Left forelimb (tissue), 1 donor: Measurements from ENCODE around the gene EDEM3.
A peak's percentile ranks its signal among the peaks of the same experiment; 100 is the strongest.
"Not testable (repeated sequence)": the region's sequence is repeated elsewhere in the genome, so short reads cannot be mapped to it uniquely, and the experiment has no call there.

Experiments
- DNase-seq: peaks from one replicate; pipeline ENCODE4 v3.0.0-alpha.2; 2018; ENCODE audit warnings: low spot score

Gene EDEM3

DNA sequence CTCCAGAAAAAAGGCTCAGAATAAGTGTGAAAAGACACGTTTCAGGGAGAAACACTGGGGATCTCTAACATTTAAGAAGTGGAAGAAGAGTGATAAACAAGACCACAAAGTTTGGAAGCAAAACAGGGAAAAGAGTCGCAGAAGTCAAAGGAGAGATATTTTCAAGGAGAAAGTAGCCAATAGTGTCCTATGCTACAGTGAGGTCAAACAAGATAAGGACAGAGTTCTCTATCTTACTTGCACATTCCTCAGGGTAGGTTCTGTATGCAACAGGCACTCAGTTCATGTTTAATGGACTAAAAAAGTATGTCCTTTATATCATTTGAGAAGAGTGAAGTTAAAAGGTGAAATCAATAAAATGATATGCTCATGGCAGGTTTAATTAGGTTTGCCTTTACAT is 13.8 kb upstream of the EDEM3 start:
- DNase-seq: no peak

DNA sequence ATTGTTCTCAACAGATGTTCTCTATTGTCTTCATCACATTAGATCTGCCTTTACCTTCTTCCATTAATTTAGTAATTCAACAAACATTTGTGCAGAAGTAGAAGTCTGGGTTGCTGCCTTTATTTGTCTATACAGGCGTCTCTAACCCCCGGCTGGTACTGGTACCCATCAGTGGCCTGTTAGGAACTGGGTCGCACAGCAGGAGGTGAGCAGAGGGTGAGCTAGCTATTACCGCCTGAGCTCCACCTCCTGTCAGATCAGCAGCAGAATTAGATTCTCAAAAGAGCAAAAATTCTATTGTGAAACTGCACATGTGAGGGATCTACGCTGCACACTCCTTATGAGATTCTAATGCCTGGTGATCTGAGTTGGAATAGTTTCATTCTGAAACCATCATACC is 12.9 kb upstream of the EDEM3 start:
- no peak for DNase-seq

DNA sequence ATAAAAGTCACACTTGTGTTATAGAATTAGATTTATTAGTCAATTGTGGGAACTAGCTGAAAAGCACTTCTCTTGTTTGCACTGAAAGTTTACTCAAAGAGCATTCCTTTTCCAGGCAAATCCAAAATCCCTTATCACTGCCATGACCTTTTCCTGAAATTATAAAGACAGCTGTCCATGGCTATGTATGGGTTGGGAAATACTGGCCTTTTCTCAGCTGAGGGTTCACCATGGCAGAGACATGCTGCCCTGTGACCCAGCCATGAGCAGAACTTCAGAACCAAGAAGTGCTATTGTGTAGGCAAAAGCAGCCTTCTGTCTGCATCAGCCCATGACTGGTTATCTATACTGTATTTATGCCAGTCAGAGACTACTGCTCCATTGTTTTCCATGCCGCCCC is 9.8 kb upstream of the EDEM3 start:
- no peak for DNase-seq

DNA sequence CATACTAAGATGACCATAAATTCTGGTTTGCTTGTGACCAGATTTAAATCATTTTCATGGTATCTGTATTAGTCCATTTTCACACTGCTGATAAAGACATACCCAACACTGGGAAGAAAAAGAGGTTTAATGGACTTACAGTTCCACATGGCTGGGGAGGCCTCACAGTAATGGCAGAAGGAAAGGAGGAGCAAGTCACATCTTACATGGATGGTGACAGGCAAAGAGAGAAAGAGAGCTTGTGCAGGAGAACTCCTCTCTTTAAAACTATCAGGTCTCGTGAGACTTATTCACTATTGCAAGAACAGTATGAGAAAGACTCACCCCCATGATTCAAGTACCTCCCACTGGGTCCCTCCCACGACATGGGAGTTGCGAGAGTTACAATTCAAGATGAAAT is 8.9 kb upstream of the EDEM3 start:
- not testable (repeated sequence) for DNase-seq

DNA sequence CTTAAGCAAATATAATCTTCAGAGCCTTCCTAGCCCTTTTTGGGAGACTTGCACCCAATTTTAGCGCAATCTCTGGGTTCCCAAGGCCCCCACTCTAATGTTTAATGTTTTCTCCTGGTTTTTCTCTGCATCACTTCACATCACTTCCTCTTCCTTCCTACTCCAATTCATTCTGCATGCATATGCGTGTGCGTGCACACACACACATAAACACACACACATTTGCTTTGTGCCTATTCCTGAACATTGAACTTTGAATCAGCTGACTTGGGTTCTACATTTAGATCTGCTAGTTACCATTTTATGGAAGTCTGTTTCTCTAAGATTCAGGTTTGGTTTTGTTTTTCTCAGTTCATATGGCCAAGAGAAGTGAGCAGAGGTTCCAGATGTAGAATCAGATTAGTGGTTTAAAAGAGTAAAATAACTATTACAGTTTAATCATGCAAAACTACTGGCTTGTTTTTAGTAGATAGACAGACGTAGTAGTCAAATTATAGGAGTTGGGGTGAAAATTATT is 7.4 kb upstream of the EDEM3 start:
- DNase-seq: no peak

DNA sequence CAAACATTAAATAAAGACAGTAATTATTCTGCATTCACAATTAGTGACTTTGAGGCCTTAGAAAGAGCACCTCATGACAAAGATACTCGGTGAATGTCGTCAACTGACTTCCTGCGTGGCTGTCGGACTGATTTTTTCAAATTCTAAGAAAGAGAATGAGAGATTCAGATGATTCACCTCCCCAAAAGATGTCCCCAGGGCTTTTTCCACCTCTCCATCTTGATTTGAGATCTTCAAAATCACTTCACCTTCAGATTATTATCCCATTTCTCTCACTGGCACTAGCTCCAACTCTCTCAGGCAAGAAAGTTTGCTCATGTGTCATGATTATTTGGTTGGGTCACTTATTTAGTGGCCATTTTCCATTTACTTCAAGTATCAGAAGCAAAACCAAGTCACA is 5.0 kb upstream of the EDEM3 start:
- DNase-seq: no peak

DNA sequence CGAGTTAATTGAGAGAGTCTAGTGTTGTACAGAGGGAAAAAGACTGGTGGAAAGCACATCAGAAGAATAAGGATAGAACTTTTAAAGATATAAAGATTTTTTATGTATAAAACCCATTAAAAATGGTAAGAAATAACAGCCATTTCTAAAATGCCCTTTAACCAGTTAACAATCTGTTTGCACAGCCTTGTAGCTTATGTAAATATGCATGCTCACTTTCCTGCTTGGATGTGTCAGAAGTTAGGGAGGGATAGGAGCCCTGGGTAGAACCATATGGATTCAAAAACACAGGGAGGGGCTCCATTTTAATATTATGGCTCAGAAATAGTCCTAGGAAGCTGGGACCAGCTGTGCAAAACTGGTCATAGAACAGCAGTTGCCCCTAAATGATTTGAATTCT is 4.5 kb upstream of the EDEM3 start:
- no peak for DNase-seq

DNA sequence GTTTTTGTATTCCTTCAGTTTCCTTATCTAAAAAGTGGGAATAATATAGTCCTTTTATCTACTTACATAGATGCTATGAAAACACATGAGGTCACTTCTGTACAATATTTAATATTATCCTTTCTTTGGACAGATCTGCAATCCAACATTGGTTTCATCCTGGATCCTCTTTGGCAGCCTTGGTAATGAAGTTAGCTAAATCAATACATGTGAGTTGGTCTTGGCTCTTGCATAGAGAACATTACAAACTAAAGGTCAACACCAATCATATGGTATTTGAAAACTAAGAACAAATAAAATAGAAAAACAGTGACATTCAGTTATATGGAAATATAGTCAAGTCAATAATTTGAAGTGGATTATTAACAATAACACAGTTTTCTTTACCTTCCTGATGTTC is 3.2 kb upstream of the EDEM3 start:
- no peak for DNase-seq

DNA sequence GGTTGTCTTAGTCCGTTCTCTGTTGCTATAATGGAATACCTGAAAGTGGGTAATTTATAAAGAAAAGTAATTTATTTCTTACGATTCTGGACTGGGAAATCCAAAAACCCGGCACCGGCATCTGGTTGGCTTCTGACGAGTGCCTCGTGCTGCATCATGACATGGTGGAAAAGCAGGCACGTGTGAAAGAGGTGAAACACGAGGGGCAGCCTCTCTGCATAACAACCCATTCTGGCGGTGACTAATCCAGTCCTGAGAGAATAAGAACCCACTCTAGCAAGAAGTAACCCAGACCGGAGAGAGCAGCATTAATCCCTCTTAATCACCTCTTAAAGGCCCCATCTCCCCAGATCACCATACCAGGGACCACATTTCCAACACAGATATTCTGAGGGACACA is 2.7 kb upstream of the EDEM3 start:
- DNase-seq: no peak

DNA sequence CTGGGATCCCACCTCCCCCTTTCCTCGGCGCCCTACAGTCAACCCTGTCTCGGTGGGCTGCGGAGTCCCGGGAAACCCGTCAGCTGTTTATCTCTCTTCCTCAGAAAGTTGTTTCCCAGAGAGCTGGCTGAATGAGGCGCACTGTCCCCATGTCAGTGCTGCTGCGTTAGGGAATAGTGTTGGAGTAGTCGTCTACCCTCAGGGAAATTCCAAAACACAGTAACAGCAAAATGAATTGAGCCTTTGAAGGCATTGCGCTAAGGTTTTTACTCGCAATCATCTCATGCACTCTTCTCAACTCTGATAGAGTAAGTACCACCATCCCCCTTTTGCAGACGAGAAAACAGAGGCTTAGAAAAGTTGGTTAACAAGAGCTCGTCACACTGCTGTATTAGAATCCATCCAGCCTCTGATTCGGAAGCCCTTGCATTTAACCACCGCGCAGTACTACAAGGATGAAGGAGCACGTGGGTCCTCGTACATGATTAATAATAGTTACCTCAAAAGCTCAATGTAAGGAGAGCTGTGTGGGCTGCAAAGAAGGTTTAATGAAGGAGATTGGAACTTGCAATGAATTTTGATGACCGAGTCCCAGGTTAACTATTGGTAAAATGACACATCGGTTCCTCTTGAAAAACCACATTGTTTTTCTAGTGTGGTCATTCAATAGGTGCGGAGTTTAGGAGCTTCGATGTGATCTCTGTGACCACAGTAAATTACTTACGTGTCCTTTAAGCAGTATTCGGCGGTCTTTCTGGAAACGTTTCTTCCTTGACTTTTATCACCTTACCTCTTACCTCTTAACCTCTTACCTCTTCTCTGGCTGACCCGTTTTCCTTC is 788 bp upstream of the EDEM3 start:
- DNase-seq: no peak

DNA sequence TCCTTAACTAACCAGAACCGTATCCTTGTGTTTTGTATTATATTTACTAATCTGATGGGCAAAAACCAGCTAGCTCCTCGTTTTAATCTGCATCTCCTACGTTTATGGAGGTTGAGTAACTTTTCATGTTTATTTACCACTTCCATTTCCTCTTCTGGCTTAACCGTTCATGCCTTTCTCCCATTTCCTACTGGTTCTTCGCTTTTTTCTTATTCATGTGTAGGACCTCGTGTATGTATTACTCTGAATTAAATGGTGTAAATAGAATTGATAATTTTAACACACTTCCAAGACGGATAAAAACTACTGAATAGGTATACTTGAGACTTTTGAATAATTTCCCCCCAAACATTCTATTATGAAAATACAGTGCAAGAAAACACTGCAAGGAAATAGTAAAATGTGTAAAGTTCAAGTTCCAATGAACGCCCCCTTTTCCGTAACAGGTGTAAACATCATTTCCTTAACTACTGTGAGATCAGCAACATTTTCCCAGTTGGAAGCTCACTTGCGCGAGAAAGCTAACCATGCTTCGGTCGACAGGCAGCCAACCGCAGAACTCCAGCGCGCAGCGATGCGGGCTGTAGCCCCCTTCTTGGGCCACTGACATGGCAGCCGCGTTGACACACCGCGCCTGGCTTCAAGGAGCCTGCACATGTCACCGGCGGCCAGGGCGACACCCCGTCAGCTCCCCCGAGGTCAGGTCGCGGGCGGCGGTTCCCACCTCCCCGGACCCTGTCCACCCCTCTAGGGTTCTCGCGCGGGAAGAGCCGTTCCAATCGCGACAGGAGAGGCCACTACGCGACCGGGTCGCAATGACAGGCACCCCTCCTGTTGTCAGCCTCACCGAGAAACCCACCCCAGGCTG is 816 bp downstream of the EDEM3 start:
- DNase-seq: peak; percentile 72

DNA sequence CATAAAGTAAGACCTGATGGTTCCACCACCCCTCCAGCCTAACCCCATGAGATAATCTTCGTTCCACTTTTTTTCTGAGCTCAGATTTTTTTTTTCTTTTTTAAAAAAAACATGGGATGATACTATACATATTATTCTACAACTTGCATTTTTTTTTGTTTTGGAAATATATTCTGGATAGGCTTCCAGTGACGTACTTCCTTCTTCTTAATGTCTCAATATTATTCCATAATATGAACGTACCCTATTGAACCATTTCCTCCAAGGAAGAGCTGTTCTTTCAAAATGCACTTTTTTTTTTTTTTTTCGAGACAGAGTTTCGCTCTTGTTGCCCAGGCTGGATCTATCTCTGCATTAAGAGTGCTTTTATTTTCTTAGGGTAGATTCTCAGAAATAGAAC is 1.5 kb downstream of the EDEM3 start:
- DNase-seq: no peak

DNA sequence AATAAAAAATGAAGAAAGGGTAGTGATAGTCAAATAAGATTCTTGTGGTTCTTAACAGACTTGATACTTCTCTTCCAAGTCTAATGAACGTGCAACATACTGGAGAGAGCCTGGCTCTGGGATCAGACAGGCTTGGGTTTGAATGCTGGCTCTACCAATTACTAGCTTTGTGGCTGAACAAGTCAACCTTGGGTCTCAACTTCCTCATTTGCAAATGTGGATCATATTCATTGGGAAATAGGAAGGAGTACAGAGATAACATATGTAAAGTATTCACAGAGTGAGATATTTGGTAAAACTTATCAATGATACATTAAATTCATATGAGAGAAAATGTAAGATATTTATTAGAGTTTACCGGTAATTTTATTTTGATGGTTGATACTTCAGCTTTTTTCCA is 2.0 kb downstream of the EDEM3 start:
- no peak for DNase-seq

DNA sequence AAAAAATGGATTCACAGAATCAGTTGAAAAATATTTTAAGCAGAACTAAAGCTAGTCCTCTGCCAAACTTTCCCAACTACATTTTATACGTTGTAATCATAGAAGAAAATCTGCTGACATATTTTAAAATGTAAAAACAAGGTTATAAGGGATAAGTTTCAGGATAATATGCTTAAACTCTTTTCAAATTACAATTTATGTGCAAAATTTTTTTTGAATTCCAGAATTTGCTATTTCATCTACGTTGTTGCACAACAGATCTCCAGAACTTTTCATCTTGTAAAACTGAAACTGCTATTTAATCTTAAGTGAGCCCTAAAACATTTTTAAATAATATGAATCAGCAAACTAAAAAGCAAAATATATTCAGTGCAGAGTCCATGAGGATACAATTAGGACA is 5.9 kb downstream of the EDEM3 start:
- no peak for DNase-seq

DNA sequence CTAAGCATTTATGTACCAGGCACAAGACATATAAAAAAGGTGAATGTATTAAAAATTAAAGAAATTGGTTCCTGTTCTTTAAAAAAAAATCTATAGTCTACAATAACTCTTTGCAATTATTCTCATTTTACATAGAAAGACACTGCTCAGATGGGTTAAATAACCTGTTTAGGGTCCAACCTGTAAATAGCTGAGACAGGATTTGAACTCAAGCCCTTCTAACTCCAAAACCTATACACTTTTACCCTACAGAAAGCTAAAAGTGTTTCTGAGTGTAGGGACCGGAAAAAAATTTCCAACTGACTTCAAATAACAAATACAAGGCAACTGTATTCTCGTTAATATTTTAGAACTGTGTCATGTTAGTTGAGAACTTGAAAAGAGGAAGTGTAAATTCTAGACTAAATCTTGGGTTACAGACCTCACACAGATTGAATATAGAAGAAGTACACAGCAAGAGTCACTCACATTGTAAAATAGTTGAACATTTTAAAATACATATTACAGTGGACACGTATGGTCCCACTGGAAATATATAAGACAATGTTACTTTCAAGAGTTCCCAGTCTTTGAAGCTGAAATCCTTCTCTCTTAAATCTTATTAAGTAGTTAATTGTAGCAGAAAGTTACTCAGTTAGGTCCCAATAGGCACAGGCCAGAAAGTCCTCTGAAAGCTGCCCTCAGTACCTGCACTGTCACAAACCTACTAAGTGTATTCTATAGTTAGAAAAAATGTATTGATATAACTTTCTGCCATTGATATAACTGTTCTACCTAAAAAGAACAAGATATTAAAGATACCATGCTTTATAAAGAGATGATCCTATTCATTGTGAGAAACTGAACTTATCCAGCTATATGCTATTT is 7.3 kb downstream of the EDEM3 start:
- no peak for DNase-seq

DNA sequence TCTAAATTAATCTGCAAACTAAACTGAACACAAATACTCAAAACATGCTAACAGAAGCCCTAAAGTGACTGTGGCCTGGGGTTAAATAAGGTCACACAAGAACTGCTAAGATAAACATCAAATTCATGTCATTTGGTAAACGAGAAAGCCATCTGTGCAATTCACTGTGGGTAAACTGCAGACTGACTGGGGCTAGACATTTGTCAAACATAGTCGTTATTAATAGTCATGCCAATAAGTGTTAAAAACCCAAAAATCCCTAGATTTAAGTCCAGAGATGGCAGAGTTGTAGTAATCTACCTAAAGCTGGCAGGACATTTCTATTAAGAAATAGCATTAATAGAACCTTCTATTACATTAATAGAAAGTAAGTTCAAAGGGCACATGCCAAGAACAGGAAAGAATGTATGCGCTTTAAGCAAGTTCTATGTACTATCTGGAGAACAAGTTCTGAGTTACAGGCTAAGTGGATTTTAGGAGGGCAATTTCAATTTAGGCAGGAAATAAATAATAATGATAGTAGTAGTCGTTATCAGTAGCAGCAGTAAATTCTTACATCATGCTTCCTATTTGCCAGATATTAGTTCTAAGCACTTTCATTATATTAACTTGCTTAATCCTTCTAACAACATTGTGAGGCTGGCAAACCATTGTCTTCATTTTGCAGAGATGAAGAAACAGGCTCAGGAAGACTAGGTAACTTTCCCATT is 8.6 kb downstream of the EDEM3 start:
- no peak for DNase-seq

DNA sequence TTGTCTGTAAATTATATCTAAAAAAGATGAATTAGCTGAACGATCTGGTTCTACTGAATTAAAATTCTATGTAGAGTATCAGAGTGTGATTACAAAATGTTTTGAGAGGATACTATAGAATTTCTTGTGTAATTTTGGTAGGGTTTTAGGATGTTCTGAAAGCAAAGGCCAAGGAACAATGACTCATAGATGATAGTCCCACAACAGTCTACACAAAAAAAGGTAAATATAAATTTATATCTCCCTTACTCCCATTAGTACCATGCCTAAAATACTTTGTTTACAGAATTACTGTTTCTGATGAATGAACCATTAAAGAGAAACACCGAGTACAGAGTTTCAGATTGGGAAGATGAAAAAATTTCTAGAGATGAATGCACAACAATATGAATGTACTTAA is 9.5 kb downstream of the EDEM3 start:
- no peak for DNase-seq

DNA sequence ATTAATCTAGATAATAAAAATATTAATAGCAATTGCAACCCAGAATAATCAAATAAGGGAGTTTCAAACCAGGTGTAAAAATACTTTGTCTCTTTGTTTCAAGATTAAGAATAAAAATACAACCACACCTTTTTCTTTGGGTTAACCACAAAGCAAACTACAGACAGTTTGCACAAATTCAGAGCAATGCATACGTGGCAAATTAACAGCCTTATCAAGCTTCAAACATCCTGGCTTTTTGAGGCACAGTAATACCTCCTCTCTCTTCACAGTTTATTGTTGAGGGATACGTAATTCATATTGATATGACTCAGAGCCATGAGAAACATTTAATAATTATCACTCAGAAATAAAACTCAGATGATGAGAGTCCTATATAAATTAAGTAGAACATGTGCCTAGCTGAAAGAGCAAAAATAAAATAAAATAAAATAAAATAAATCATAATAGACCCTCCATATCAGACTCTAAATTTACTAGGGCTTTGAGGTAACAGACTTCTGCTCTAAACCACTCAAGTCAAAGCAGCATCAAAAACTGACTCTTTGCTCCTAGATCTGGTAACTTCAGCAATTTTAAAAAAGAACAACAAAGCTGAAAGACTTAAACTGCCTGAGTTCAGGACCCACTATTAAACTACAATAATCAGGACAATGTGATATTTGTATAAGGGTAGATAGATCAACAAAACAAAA is 11.4 kb downstream of the EDEM3 start:
- no peak for DNase-seq

DNA sequence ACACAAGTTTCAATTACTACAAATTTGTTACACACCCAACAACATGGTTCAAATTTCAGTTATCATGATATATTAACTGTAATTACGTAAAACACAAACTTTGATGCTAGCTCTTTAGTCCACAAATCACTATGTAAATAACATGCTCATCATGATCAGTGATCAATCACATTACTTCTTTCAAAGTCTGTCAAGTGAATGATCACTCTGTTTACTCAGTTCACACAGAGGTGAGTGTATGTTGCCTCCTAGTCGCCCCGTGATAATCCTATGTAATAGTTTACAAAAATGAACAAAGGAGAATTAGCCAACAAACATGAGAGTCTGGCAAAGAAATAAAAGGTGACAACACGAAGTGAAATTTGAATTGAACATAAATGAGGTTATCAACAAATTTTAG is 14.3 kb downstream of the EDEM3 start:
- DNase-seq: no peak

DNA sequence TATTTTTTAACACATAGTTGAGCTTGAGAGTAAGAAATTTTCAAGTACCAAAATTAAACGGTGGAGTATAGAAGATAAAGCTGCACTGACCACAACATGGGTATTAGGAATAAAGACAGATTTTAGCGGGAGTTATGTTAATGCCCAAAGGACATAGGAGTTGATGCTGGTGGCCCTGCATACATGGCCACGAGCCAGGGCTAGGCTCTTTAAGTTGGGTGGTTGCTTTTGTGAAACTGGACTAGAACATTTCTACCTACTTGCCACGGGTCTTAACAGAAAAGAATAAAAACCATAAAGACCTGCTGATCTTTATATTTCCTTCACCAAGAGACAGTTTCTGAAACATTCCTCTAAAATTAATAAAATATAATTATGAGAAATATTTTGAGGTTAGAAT is 14.9 kb downstream of the EDEM3 start:
- DNase-seq: no peak

DNA sequence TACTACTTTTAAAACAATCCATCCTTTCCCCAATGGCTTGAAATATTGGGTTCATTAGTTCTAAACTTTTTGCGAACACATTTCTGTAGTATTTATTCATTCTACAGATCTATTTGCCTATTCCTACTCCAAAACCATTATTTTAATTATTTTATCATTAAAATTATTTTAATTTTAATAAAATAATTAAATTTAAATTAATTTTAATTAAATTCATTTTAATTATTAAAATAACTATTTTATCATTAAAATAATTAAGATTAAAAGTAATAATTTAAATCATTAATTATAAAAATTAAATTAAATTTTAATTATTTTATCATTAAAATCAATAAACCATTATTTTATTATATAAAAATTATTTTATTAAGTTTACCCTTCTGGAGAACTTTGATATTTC is 15.6 kb downstream of the EDEM3 start:
- no peak for DNase-seq
